GM23248 (cell line): ENCODE measurements around the gene RRBP1.

Source experiments
- EZH2 ChIP-seq: fragments of 200-600 bp; sonication (generic); IDR thresholded peaks from 2 replicates; pipeline ENCODE4 v1.6.1; 2018; ENCODE audit warnings: antibody characterized with exemption, mild to moderate bottlenecking; ENCODE audit not compliant: insufficient read depth, poor library complexity, severe bottlenecking
- EZH2phosphoT487 ChIP-seq: fragments of 200-600 bp; sonication (generic); IDR thresholded peaks from 2 replicates; pipeline ENCODE4 v1.6.1; 2018; ENCODE audit warnings: antibody characterized with exemption, moderate library complexity, mild to moderate bottlenecking, low read depth; ENCODE audit not compliant: insufficient read depth

- TF ChIP-seq EZH2 (no peak), EZH2phosphoT487 (no peak)
These were observed 64.7 kb downstream of the RRBP1 start for GRCh38 chr20:17617212-17617867.
